SKM-1 treated with dmso at 0.1 percent for 144 hours (cell line): ENCODE data around the gene SIRT3.

Source experiments
- DNase-seq: peaks from one replicate; lab custom pipeline; 2025; ENCODE audit not compliant: unreplicated experiment; lab: John Stamatoyannopoulos, UW

The SIRT3 gene

GRCh38 chr11:217704-218103, 18.4 kb downstream of the SIRT3 start:
- DNase-seq = no peak

- DNase-seq = no peak
Observed at GRCh38 chr11:216081-216974, 19.8 kb downstream of the SIRT3 start.

- DNase-seq = no peak
Observed at GRCh38 chr11:215581-216037, 20.5 kb downstream of the SIRT3 start.

- no peak for DNase-seq
Observed at GRCh38 chr11:214083-214482, 22.1 kb downstream of the SIRT3 start.

GRCh38 chr11:213111-213510, 23.0 kb downstream of the SIRT3 start:
- no peak for DNase-seq

- no peak for DNase-seq
Observed at GRCh38 chr11:212150-213100, 23.7 kb downstream of the SIRT3 start.

GRCh38 chr11:211741-212140, 24.4 kb downstream of the SIRT3 start:
- no peak for DNase-seq

GRCh38 chr11:211295-211694, 24.8 kb downstream of the SIRT3 start:
- DNase-seq = no peak

GRCh38 chr11:210803-211180, 25.4 kb downstream of the SIRT3 start:
- no peak for DNase-seq

GRCh38 chr11:210122-210802, 25.9 kb downstream of the SIRT3 start:
- DNase-seq = no peak

- DNase-seq = no peak
Observed at GRCh38 chr11:209275-210121, 26.6 kb downstream of the SIRT3 start.

GRCh38 chr11:208917-209260, 27.3 kb downstream of the SIRT3 start:
- no peak for DNase-seq

- peak; percentile 53 for DNase-seq
Observed at GRCh38 chr11:208181-208916, 27.8 kb downstream of the SIRT3 start.

GRCh38 chr11:207863-208180, 28.3 kb downstream of the SIRT3 start:
- DNase-seq = no peak

- DNase-seq = peak; percentile 97
Observed at GRCh38 chr11:207208-207862, 28.8 kb downstream of the SIRT3 start, which contains the start of the genes BET1L and RIC8A. Gene BET1L (minus strand): TSS chr11:207399. CDS start chr11:207321, 78 bp downstream. Gene RIC8A (plus strand): TSS chr11:207708. CDS start chr11:208855, 1,147 bp downstream.

- DNase-seq = no peak
Observed at GRCh38 chr11:206526-207207, 29.5 kb downstream of the SIRT3 start.

GRCh38 chr11:206002-206384, 30.1 kb downstream of the SIRT3 start:
- no peak for DNase-seq

- DNase-seq = no peak
Observed at GRCh38 chr11:205221-206001, 30.7 kb downstream of the SIRT3 start.
